Neuronal stem cell (in vitro differentiated cells): ENCODE measurements around the gene NME7.

Source experiments
- DNase-seq: peaks from one replicate; pipeline ENCODE4 v3.0.0-alpha.2; 2013; ENCODE audit warnings: low spot score
- H2AFZ ChIP-seq: one replicate; pipeline ENCODE4 v1.6.1; 2013; ENCODE audit warnings: mild to moderate bottlenecking, low read length, inconsistent platforms
- H2AK5ac ChIP-seq: 2 replicates; pipeline ENCODE4 v1.6.1; 2013; ENCODE audit warnings: low read depth, mild to moderate bottlenecking, inconsistent platforms, low read length, moderate library complexity, mixed read lengths
- H2BK120ac ChIP-seq: 2 replicates; pipeline ENCODE4 v1.6.1; 2013; ENCODE audit warnings: low read depth, mild to moderate bottlenecking, inconsistent platforms, low read length, moderate library complexity, mixed read lengths
- H2BK12ac ChIP-seq: one replicate; pipeline ENCODE4 v1.6.1; 2013; ENCODE audit warnings: low read length, inconsistent platforms
- H2BK15ac ChIP-seq: 2 replicates; pipeline ENCODE4 v1.6.1; 2013; ENCODE audit warnings: mild to moderate bottlenecking, low read length, inconsistent platforms, mixed read lengths
- H2BK5ac ChIP-seq: one replicate; pipeline ENCODE4 v1.6.1; 2013; ENCODE audit warnings: inconsistent platforms, mild to moderate bottlenecking, low read length, moderate library complexity
- H3K14ac ChIP-seq: one replicate; pipeline ENCODE4 v1.6.1; 2013; ENCODE audit warnings: low read length, inconsistent platforms
- H3K18ac ChIP-seq: 2 replicates; pipeline ENCODE4 v1.6.1; 2013; ENCODE audit warnings: low read length, inconsistent platforms
- H3K23ac ChIP-seq: 2 replicates; pipeline ENCODE4 v1.6.1; 2013; ENCODE audit warnings: low read depth, mild to moderate bottlenecking, mixed read lengths, low read length, inconsistent platforms; ENCODE audit not compliant: poor library complexity
- H3K27ac ChIP-seq: replicated peaks from 3 replicates; pipeline ENCODE4 v1.5.1; 2013; ENCODE audit warnings: low read length, inconsistent platforms
- H3K27me3 ChIP-seq, 3 experiments: 2 replicates each; pipeline ENCODE4 v1.6.1; 2013; ENCODE audit warnings: low read length in 3 of 3, mild to moderate bottlenecking in 2 of 3, inconsistent platforms in 1 of 3, low read depth in 1 of 3, mixed read lengths in 1 of 3, moderate library complexity in 1 of 3; ENCODE audit not compliant: control insufficient read depth in 3 of 3, insufficient read depth in 3 of 3
- H3K36me3 ChIP-seq, 2 donors: replicated peaks in 1 of 2; 2 replicates each; pipeline ENCODE4 v1.6.1; 2013; ENCODE audit warnings: low read length in 2 of 2; ENCODE audit not compliant: control insufficient read depth in 2 of 2, insufficient read depth in 2 of 2
- H3K4ac ChIP-seq: 2 replicates; pipeline ENCODE4 v1.6.1; 2013; ENCODE audit warnings: inconsistent platforms, mild to moderate bottlenecking, low read length, moderate library complexity
- H3K4me1 ChIP-seq, 2 donors: 1 replicate in 1 of 2; 2 replicates in 1 of 2; pipeline ENCODE4 v1.6.1; 2013; ENCODE audit warnings: low read length in 2 of 2, low read depth in 1 of 2; ENCODE audit not compliant: control insufficient read depth in 2 of 2, insufficient read depth in 1 of 2
- H3K4me2 ChIP-seq: one replicate; pipeline ENCODE4 v1.6.1; 2013; ENCODE audit warnings: mild to moderate bottlenecking, low read length, inconsistent platforms; ENCODE audit not compliant: insufficient read depth, poor library complexity, severe bottlenecking
- H3K4me3 ChIP-seq, 2 donors: 2 replicates each; pipeline ENCODE4 v1.5.1; 2013; ENCODE audit warnings: low read length in 2 of 2, mild to moderate bottlenecking in 2 of 2, inconsistent platforms in 1 of 2, moderate library complexity in 1 of 2
- H3K79me1 ChIP-seq: one replicate; pipeline ENCODE4 v1.6.1; 2013; ENCODE audit warnings: low read depth, mild to moderate bottlenecking, inconsistent platforms, low read length, moderate library complexity
- H3K9ac ChIP-seq: one replicate; pipeline ENCODE4 v1.6.1; 2013; ENCODE audit warnings: mild to moderate bottlenecking, low read depth, low read length, inconsistent platforms; ENCODE audit not compliant: poor library complexity
- H3K9me3 ChIP-seq, 2 donors: replicated peaks in 1 of 2; 2 replicates each; pipeline versions ENCODE3 to v1.6.1; 2013; ENCODE audit warnings: low read length in 2 of 2, mild to moderate bottlenecking in 2 of 2, inconsistent platforms in 1 of 2, low read depth in 1 of 2, mixed read lengths in 1 of 2, moderate library complexity in 1 of 2; ENCODE audit not compliant: control insufficient read depth in 2 of 2, insufficient read depth in 1 of 2
- H4K8ac ChIP-seq: one replicate; pipeline ENCODE4 v1.6.1; 2013; ENCODE audit warnings: low read depth, mild to moderate bottlenecking, inconsistent platforms, low read length, moderate library complexity
- H4K91ac ChIP-seq: one replicate; pipeline ENCODE4 v1.6.1; 2013; ENCODE audit warnings: low read length, low read depth, mild to moderate bottlenecking, inconsistent platforms; ENCODE audit not compliant: poor library complexity
- WGBS, 2 donors: extraction: QIAGEN DNeasy Blood & Tissue Kit; methylation state at CpG; one replicate each; pipeline ENCODE4 v1.1.7; 2013; ENCODE audit warnings: missing lambda C conversion rate in 2 of 2, mixed read lengths in 1 of 2; ENCODE audit not compliant: insufficient read length in 2 of 2, insufficient replicate concordance in 1 of 2; ENCODE audit errors: extremely low coverage in 2 of 2; 5-methylcytosine and 5-hydroxymethylcytosine counted together

Gene NME7

GRCh38 chr1:169117599-169117998 lies 250.0 kb downstream of the NME7 start:
- H2BK120ac ChIP-seq: no peak overlapping the region
- no peaks in the 10 kb centered on the region for H3K27me3 ChIP-seq
- no peak overlapping the region for H3K18ac ChIP-seq
- WGBS, 2 donors: no CpG with 5 or more reads among the region's 1 CpG
- no peak overlapping the region for H3K4me2 ChIP-seq
- H2BK5ac ChIP-seq: no peak overlapping the region
- no peaks in the 10 kb centered on the region for H3K9me3 ChIP-seq
- H4K8ac ChIP-seq: no peak overlapping the region
- H2BK12ac ChIP-seq: no peak overlapping the region
- no peak overlapping the region for H2BK15ac ChIP-seq
- H3K4me1 ChIP-seq: peaks cover 5 to 6% of the 10 kb centered on the region in 2 donors
- H3K79me1 ChIP-seq: no peaks in the 10 kb centered on the region
- DNase-seq: no peak
- no peak overlapping the region for H3K27ac ChIP-seq
- H3K23ac ChIP-seq: no peak overlapping the region
- H3K4me3 ChIP-seq: no peak overlapping the region
- no peak overlapping the region for H3K9ac ChIP-seq
- H2AFZ ChIP-seq: no peak overlapping the region
- no peak overlapping the region for H3K4ac ChIP-seq
- peaks cover 16 to 36% of the 10 kb centered on the region in 2 donors for H3K36me3 ChIP-seq
- no peak overlapping the region for H2AK5ac ChIP-seq
- H4K91ac ChIP-seq: no peak overlapping the region
- H3K14ac ChIP-seq: no peak overlapping the region

- no CpG with 5 or more reads among the region's 2 CpGs for WGBS, 2 donors
- Histone ChIP-seq H2AFZ (no peak overlapping the region), H3K36me3 (peaks cover 16 to 39% of the 10 kb centered on the region in 2 donors), H3K79me1 (no peaks in the 10 kb centered on the region), H2BK5ac (no peak overlapping the region), H3K27me3 (no peaks in the 10 kb centered on the region), H3K18ac (no peak overlapping the region), H3K23ac (no peak overlapping the region), H3K9ac (no peak overlapping the region), H3K4me1 (peaks cover 5 to 6% of the 10 kb centered on the region in 2 donors), H3K4me2 (no peak overlapping the region), H2AK5ac (no peak overlapping the region), H2BK15ac (no peak overlapping the region), H3K9me3 (no peaks in the 10 kb centered on the region), H3K27ac (no peak overlapping the region), H3K4ac (no peak overlapping the region), H4K91ac (no peak overlapping the region), H2BK120ac (no peak overlapping the region), H2BK12ac (no peak overlapping the region), H4K8ac (no peak overlapping the region), H3K14ac (no peak overlapping the region), H3K4me3 (no peak overlapping the region)
- no peak for DNase-seq
These were observed 250.6 kb downstream of the NME7 start for GRCh38 chr1:169117014-169117413.

GRCh38 chr1:169115891-169116585 lies 251.6 kb downstream of the NME7 start:
- Histone ChIP-seq H3K9me3 (no peaks in the 10 kb centered on the region), H3K4me2 (no peak overlapping the region), H3K4ac (no peak overlapping the region), H2BK120ac (no peak overlapping the region), H3K4me3 (peak overlapping the region in 1 of 2 donors; percentile 1), H3K4me1 (peaks cover 5 to 6% of the 10 kb centered on the region in 2 donors), H3K36me3 (peaks cover 16 to 39% of the 10 kb centered on the region in 2 donors), H2BK15ac (no peak overlapping the region), H2BK5ac (no peak overlapping the region), H4K91ac (no peak overlapping the region), H3K27me3 (no peaks in the 10 kb centered on the region), H3K18ac (no peak overlapping the region), H3K14ac (no peak overlapping the region), H3K27ac (no peak overlapping the region), H2AK5ac (no peak overlapping the region), H3K9ac (peak overlapping the region; percentile 4), H3K23ac (peak overlapping the region; percentile 4), H4K8ac (no peak overlapping the region), H2AFZ (peak overlapping the region; percentile 56), H3K79me1 (no peaks in the 10 kb centered on the region), H2BK12ac (no peak overlapping the region)
- DNase-seq: no peak
- WGBS, 2 donors: no CpG with 5 or more reads among the region's 14 CpGs

- no peak overlapping the region for H3K27ac ChIP-seq
These were observed 253.9 kb downstream of the NME7 start for GRCh38 chr1:169113613-169114119.

More at GRCh38 chr1:169113613-169114119, 253.9 kb downstream of the NME7 start:
- DNase-seq: no peak
- Histone ChIP-seq H2BK15ac (no peak overlapping the region), H3K4me2 (no peak overlapping the region), H2AK5ac (no peak overlapping the region), H2BK5ac (no peak overlapping the region), H3K4ac (no peak overlapping the region), H3K27me3 (no peaks in the 10 kb centered on the region), H3K79me1 (no peaks in the 10 kb centered on the region), H3K4me3 (no peak overlapping the region), H4K8ac (no peak overlapping the region), H3K4me1 (peaks cover 14 to 18% of the 10 kb centered on the region in 2 donors), H3K9ac (no peak overlapping the region), H3K14ac (no peak overlapping the region), H2BK12ac (no peak overlapping the region), H3K36me3 (peaks cover 13 to 39% of the 10 kb centered on the region in 2 donors), H3K9me3 (no peaks in the 10 kb centered on the region), H2BK120ac (no peak overlapping the region), H2AFZ (no peak overlapping the region), H4K91ac (no peak overlapping the region), H3K18ac (no peak overlapping the region), H3K23ac (no peak overlapping the region)
- no CpG with 5 or more reads among the region's 4 CpGs for WGBS, 2 donors
